Smooth muscle cell (in vitro differentiated cells): ENCODE measurements around the gene ANO3. TPM values are rescaled to one million over a fixed set of nuclear protein-coding genes. Genes with fewer than 3 reads are reported as not detected.

Source experiments
- DNase-seq: peaks from one replicate; lab custom pipeline; 2025; ENCODE audit not compliant: unreplicated experiment; lab: John Stamatoyannopoulos, UW
- H2AFZ ChIP-seq: fragments of 200-600 bp; sonication (generic); 2 replicates; pipeline ENCODE4 v1.6.0; 2016; ENCODE audit warnings: antibody characterized with exemption, low read depth, mild to moderate bottlenecking
- H3F3A ChIP-seq: fragments of 200-600 bp; sonication (generic); 2 replicates; pipeline ENCODE4 v1.6.0; 2017; ENCODE audit warnings: antibody characterized with exemption, low read depth
- H3K27ac ChIP-seq: fragments of 200-600 bp; sonication (generic); 2 replicates; pipeline ENCODE4 v1.5.1; 2016; ENCODE audit warnings: low read depth, mild to moderate bottlenecking
- H3K27me3 ChIP-seq: fragments of 200-600 bp; sonication (generic); 2 replicates; pipeline ENCODE4 v1.6.1; 2016; ENCODE audit warnings: low read depth, mild to moderate bottlenecking
- H3K36me3 ChIP-seq: fragments of 200-600 bp; sonication (generic); 2 replicates; pipeline ENCODE4 v1.5.1; 2016; ENCODE audit warnings: low read depth
- H3K4me1 ChIP-seq: fragments of 200-600 bp; sonication (generic); 2 replicates; pipeline ENCODE4 v1.5.1; 2016; ENCODE audit warnings: low read depth
- H3K4me2 ChIP-seq: fragments of 200-600 bp; sonication (generic); 2 replicates; pipeline ENCODE4 v1.6.0; 2016; ENCODE audit warnings: mild to moderate bottlenecking
- H3K4me3 ChIP-seq: fragments of 200-600 bp; sonication (generic); 2 replicates; pipeline ENCODE4 v1.5.1; 2016; ENCODE audit warnings: mild to moderate bottlenecking
- H3K79me2 ChIP-seq: fragments of 200-600 bp; sonication (generic); 2 replicates; pipeline ENCODE4 v1.6.0; 2016; ENCODE audit warnings: low read depth, mild to moderate bottlenecking
- H3K9ac ChIP-seq: fragments of 200-600 bp; sonication (generic); 2 replicates; pipeline ENCODE4 v1.6.0; 2016; ENCODE audit warnings: low read depth
- H3K9me3 ChIP-seq: fragments of 200-600 bp; sonication (generic); replicated peaks from 2 replicates; pipeline ENCODE4 v1.5.1; 2016; ENCODE audit warnings: low read depth
- H4K20me1 ChIP-seq: fragments of 200-600 bp; sonication (generic); 2 replicates; pipeline ENCODE4 v1.6.0; 2016; ENCODE audit warnings: low read depth
- CTCF ChIP-seq: fragments of 200-600 bp; sonication (generic); IDR thresholded peaks from 2 replicates; pipeline ENCODE4 v1.5.1; 2017; ENCODE audit warnings: borderline replicate concordance, mild to moderate bottlenecking, antibody characterized with exemption; ENCODE audit not compliant: insufficient read depth, poor library complexity, severe bottlenecking
- WGBS: methylation state at CpG from one replicate; pipeline ENCODE4 v1.1.7; 2016; ENCODE audit warnings: low lambda C conversion rate; 5-methylcytosine and 5-hydroxymethylcytosine counted together
- polyA plus RNA-seq: library from polyadenylated mRNA; unstranded; fragments of >200 nt; fragmentation: Nextera tagmentation; extraction: Ambion mirVana; gene quantifications from 2 replicates; pipeline ENCODE4 v1.2.1, GENCODE V29; 2016
- total RNA-seq: library from RNA; depleted of rRNA; stranded (reverse); fragments of >200 nt; gene quantifications from 2 replicates; pipeline ENCODE4 v1.2.3, GENCODE V29; 2014

Gene ANO3
- total and polyA plus RNA-seq, 2 experiments from 2014 or later, result 0.13 TPM; not detected in 1

GRCh38 chr11:26556582-26556981 lies 224.7 kb downstream of the ANO3 start:
- Histone ChIP-seq H3K9ac (no peak overlapping the region), H3K27ac (no peak overlapping the region), H3K4me1 (no peaks in the 10 kb centered on the region), H3K9me3 (no peaks in the 10 kb centered on the region), H3F3A (no peaks in the 10 kb centered on the region), H3K4me3 (no peak overlapping the region), H3K36me3 (no peaks in the 10 kb centered on the region), H3K79me2 (no peaks in the 10 kb centered on the region), H4K20me1 (no peaks in the 10 kb centered on the region), H3K4me2 (no peak overlapping the region), H2AFZ (no peak overlapping the region), H3K27me3 (peaks cover 7% of the 10 kb centered on the region)
- no peak for TF ChIP-seq CTCF
- WGBS, result 96% methylated on average over 1 of the region's 1 CpG
- no peak for DNase-seq

- no peaks in the 10 kb centered on the region for H3K9me3 ChIP-seq
- H4K20me1 ChIP-seq, result no peaks in the 10 kb centered on the region
- H3K79me2 ChIP-seq, result no peaks in the 10 kb centered on the region
- H3K9ac ChIP-seq, result no peak overlapping the region
- DNase-seq, result no peak
- 57% methylated on average over 3 of the region's 3 CpGs for WGBS
- no peak overlapping the region for H3K27ac ChIP-seq
- no peaks in the 10 kb centered on the region for H3F3A ChIP-seq
- no peak overlapping the region for H3K4me3 ChIP-seq
- peaks cover 10% of the 10 kb centered on the region for H3K27me3 ChIP-seq
- H3K4me1 ChIP-seq, result no peaks in the 10 kb centered on the region
- no peaks in the 10 kb centered on the region for H3K36me3 ChIP-seq
- H2AFZ ChIP-seq, result no peak overlapping the region
- H3K4me2 ChIP-seq, result no peak overlapping the region
- TF ChIP-seq CTCF, result no peak
Measured at GRCh38 chr11:26557666-26558065, 225.7 kb downstream of the ANO3 start.

GRCh38 chr11:26558190-26558589 lies 226.3 kb downstream of the ANO3 start:
- Histone ChIP-seq H3K27me3 (peaks cover 10% of the 10 kb centered on the region), H3K4me1 (no peaks in the 10 kb centered on the region), H3K9ac (no peak overlapping the region), H3K36me3 (no peaks in the 10 kb centered on the region), H3K4me2 (no peak overlapping the region), H2AFZ (no peak overlapping the region), H4K20me1 (no peaks in the 10 kb centered on the region), H3F3A (no peaks in the 10 kb centered on the region), H3K79me2 (no peaks in the 10 kb centered on the region), H3K27ac (no peak overlapping the region), H3K4me3 (no peak overlapping the region), H3K9me3 (no peaks in the 10 kb centered on the region)
- 77% methylated on average over 4 of the region's 4 CpGs for whole genome bisulfite sequencing
- DNase-seq, result no peak
- no peak for TF ChIP-seq CTCF

- H4K20me1 ChIP-seq, result no peaks in the 10 kb centered on the region
- H3K36me3 ChIP-seq, result no peaks in the 10 kb centered on the region
- H3K79me2 ChIP-seq, result no peaks in the 10 kb centered on the region
- DNase-seq, result no peak
- H2AFZ ChIP-seq, result no peak overlapping the region
- H3F3A ChIP-seq, result no peaks in the 10 kb centered on the region
- H3K4me1 ChIP-seq, result no peaks in the 10 kb centered on the region
- no peak overlapping the region for H3K9ac ChIP-seq
- no peak overlapping the region for H3K4me2 ChIP-seq
- H3K9me3 ChIP-seq, result no peaks in the 10 kb centered on the region
- no peaks in the 10 kb centered on the region for H3K27me3 ChIP-seq
- H3K27ac ChIP-seq, result no peak overlapping the region
- H3K4me3 ChIP-seq, result no peak overlapping the region
- 87% methylated on average over 2 of the region's 2 CpGs for WGBS
- TF ChIP-seq CTCF, result no peak
Measured at GRCh38 chr11:26569646-26570045, 237.7 kb downstream of the ANO3 start.
